ENCODE measurements around the gene SF3B2.

DNA sequence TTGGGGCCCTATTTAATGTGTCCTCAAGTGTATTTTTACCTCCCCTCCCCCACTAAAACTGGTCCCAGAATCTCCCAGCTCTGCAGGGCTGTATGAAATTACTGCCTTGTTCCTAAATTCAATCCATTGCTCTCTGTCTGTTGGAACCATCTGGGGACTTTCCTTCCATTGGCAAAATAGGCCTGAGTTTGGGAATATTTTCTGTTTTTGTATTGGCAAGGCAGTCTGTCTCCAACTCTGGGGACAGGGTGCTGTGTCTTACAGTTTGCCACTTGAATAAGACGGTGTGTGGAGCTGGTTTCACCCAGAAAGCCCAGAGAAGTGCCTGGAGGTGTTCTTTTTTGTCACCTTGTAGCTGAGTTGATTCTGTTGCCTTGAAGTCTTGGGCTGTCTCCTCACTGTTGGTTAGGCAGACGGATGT is 19.2 kb downstream of the SF3B2 start:
- TF ChIP-seq ZNF8 (CRISPR knock-in tag; IDR thresholded peaks at IDR 0.05) (no peak), ESRRG (CRISPR knock-in tag; IDR thresholded peaks at IDR 0.05) (no peak)
